IPS DF 6.9 (cell line): ENCODE results near the gene IFIT3.
"Not testable (repeated sequence)": the region's sequence is repeated elsewhere in the genome, so short reads cannot be mapped to it uniquely, and the experiment has no call there.

Source experiments
- DNase-seq: peaks from one replicate; pipeline ENCODE4 v3.0.0-alpha.2; 2013; ENCODE audit warnings: low read depth, low spot score
- H3K27ac ChIP-seq: one replicate; pipeline ENCODE4 v1.5.1; 2013; ENCODE audit warnings: low read length, control low read depth
- H3K27me3 ChIP-seq: 2 replicates; pipeline ENCODE4 v1.6.1; 2013; ENCODE audit warnings: mild to moderate bottlenecking, low read length; ENCODE audit not compliant: control insufficient read depth, insufficient read depth
- H3K36me3 ChIP-seq: 2 replicates; pipeline ENCODE4 v1.6.1; 2013; ENCODE audit warnings: low read length; ENCODE audit not compliant: control insufficient read depth, insufficient read depth
- H3K4me1 ChIP-seq: 2 replicates; pipeline ENCODE4 v1.6.1; 2013; ENCODE audit warnings: low read length; ENCODE audit not compliant: control insufficient read depth, insufficient read depth
- H3K4me3 ChIP-seq: 2 replicates; pipeline ENCODE4 v1.5.1; 2013; ENCODE audit warnings: mild to moderate bottlenecking, low read length
- H3K9me3 ChIP-seq: 2 replicates; pipeline ENCODE4 v1.6.1; 2013; ENCODE audit warnings: low read length, inconsistent platforms; ENCODE audit not compliant: control insufficient read depth, insufficient read depth
- WGBS: extraction: QIAGEN DNeasy Blood & Tissue Kit; methylation state at CpG from one replicate; pipeline ENCODE4 v1.1.7; 2013; ENCODE audit warnings: mixed read lengths, missing lambda C conversion rate; ENCODE audit not compliant: insufficient read length, insufficient coverage; 5-methylcytosine and 5-hydroxymethylcytosine counted together

IFIT3 gene

DNA sequence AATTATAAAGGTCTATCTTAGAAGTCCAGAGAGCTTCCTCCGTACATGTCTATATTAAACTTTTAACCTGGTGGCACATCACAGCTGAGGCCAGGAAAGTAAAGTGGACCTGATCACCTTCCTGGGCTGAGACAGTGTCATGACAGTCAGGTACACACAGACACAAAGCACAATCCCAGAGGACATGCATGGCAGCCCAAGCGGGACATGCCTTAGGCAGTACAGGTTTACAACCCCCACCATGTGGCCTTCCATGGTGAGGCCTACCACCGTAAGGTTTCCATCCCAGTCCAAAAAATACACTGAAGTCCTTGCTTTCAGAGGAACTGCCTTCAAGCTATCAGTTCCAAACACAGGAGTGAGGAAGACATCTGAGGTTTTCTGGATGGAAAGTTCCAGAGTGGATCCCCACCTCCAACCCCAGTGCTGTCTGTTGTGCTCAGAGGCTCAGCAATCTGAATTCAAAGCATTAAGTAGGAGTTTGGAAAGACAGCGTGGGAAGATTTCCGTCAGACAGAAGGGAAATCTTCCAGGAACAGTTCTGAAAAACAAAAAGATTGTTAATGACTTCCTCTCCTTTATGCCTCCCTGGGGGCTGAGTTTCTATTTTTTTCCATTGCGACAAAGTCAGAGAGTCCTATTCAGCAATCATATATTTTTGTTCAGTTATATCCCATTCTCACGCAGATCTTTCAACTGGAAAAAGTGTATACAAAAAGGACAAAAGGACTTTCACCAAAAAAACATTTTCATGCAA is 20.1 kb downstream of the IFIT3 start:
- Histone ChIP-seq H3K27me3 (no peaks in the 10 kb centered on the region), H3K4me1 (peaks cover 5% of the 10 kb centered on the region; the same call in 1 of the 2 replicates), H3K36me3 (no peaks in the 10 kb centered on the region), H3K9me3 (no peaks in the 10 kb centered on the region), H3K27ac (no peak overlapping the region), H3K4me3 (no peak overlapping the region)
- DNase-seq = no peak
- WGBS = no CpG with 5 or more reads among the region's 7 CpGs

DNA sequence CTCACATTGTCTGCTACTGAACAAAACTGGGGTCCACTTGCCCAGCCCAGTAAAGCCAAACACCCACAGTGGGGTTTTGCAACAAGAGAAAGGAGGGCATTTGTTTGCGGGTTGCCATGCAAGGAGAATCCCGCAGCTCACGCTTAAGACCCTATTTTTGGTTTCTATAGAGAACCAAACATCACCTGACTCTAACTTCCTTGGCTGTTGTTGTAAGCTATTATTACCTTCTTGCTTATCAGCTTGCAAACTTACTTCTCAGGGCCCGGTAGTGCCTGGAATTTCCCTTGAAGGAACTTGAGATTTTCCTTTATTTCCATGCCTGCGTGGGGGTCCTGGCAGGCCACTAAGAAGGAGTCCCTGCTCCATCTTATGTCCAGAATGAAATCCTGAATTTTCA is 20.7 kb downstream of the IFIT3 start:
- no peaks in the 10 kb centered on the region for H3K36me3 ChIP-seq
- no peaks in the 10 kb centered on the region for H3K27me3 ChIP-seq
- H3K4me3 ChIP-seq = no peak overlapping the region
- H3K4me1 ChIP-seq = peaks cover 5% of the 10 kb centered on the region; the same call in 1 of the 2 replicates
- DNase-seq = no peak
- H3K9me3 ChIP-seq = no peaks in the 10 kb centered on the region
- no peak overlapping the region for H3K27ac ChIP-seq
- WGBS = no CpG with 5 or more reads among the region's 5 CpGs

DNA sequence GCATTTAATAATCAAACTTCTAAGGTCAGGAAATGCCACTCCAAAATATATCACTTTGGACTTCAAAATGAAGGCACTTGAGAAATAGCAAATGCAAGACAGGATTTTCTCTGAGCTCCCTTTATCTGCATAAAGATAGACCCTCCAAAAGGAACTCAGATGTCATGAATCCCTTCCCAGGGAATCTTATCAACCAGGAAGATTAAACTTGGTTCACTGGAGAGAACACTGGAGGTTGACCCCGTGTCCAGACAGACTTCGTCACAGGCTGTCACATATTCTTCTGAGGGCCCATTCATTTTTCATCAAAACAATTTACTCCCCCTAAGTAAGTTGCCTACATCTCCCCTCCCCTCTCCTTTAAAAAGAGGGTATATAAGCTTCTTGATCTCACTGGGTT is 21.2 kb downstream of the IFIT3 start:
- Histone ChIP-seq H3K4me1 (peaks cover 5% of the 10 kb centered on the region; the same call in 1 of the 2 replicates), H3K27me3 (no peaks in the 10 kb centered on the region), H3K9me3 (no peaks in the 10 kb centered on the region), H3K4me3 (no peak overlapping the region), H3K36me3 (no peaks in the 10 kb centered on the region), H3K27ac (no peak overlapping the region)
- no peak for DNase-seq
- no CpG with 5 or more reads among the region's 2 CpGs for WGBS

DNA sequence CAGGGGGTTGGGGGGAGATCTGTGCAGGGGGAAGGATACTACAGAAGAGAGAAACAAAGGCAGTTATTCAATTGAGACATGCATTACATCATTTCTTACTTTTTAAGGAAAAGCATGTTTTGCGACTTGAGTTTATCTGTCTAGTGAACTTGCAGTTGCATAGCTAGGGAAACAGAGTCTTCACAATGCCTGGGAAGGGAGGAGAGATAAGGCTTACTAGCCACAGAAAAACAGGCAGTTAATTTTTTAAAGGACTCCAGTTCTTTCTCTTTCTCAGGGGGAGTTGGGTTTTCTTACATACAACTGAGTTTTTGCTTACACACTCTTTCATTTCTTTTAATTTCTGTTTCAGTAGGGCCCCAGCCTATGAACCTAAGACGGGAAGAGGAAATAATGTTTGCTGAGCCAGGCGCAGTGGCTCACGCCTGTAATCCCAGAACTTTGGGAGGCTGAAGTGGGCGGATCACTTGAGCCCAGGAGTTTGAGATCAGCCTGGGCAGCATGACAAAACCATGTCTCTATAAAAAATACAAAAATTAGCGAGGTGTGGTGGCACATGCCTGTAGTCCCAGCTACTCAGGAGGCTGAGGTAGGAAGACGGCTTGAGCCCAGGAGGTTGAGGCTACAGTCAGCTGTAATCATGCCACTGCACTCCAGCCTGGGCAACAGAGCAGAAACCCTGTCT is 23.0 kb downstream of the IFIT3 start:
- not testable (repeated sequence) for H3K4me3 ChIP-seq
- no CpG with 5 or more reads among the region's 7 CpGs for WGBS

DNA sequence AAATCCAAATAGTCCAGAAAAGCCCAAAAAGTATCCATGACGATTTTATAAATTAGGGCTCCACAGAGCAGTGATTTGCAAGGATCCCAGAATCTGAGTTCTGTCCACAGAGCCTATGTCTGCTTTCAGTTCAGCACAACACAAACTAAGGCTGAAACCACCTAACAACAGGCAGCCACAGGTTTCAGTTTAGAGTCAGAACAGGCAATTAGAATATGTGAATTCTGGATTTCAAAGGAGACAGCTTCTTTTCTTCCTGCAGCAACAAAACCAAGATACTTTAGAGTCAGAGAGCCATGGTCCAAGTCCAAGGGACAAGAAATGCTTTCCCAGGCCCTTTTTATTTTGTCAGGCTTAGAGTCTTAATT is 23.6 kb downstream of the IFIT3 start:
- no peak for DNase-seq
- H3K4me3 ChIP-seq = no peak overlapping the region
- peaks cover 5% of the 10 kb centered on the region; the same call in 1 of the 2 replicates for H3K4me1 ChIP-seq
- H3K36me3 ChIP-seq = no peaks in the 10 kb centered on the region
- H3K9me3 ChIP-seq = no peaks in the 10 kb centered on the region
- no peaks in the 10 kb centered on the region for H3K27me3 ChIP-seq
- H3K27ac ChIP-seq = no peak overlapping the region
- WGBS = no CpG with 5 or more reads among the region's 1 CpG

More for the DNA sequence above, 23.0 kb downstream of the IFIT3 start:
- H3K9me3 ChIP-seq, DNase-seq, H3K4me1 ChIP-seq, H3K27me3 ChIP-seq, H3K27ac ChIP-seq, H3K36me3 ChIP-seq: not testable (repeated sequence)

DNA sequence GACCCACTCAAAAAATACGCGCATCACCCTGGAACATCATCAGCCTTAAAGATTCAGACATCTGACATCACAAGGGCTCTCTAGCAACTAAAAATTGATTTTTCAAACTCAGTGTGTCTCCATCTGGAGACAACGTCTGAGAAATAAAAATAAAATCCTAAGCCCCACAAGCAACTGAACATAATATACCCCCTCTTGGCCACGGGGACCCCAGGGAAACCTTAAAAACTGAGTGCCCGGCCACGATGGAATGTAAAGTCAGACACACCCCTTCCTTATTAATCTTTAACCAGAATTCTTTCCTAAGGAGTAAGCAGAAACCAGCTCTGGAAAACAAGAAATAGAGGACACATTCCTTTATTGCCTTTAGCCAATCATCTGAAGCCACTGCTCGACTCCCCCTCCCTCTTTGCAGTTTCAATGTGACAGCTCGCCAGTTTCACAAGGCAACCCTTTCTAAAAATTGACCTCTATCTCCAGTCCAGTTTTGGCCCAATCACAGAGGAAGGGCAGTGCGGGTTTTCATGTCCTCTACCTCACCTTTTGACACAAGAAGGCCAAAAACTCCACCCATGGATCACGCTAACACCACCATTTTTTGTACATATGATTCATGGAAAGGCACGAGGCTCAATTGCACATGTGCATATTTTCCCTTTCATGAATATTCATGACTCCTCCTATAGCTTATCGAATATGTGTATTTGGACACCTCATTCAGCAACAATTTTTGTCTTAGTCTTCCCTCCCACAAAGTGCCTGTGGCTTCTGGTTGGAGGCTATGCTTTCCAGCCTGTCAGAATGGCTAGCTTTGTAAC is 24.2 kb downstream of the IFIT3 start:
- no peaks in the 10 kb centered on the region for H3K36me3 ChIP-seq
- peaks cover 5% of the 10 kb centered on the region; the same call in 1 of the 2 replicates for H3K4me1 ChIP-seq
- no peak overlapping the region for H3K27ac ChIP-seq
- no CpG with 5 or more reads among the region's 12 CpGs for WGBS
- H3K27me3 ChIP-seq = no peaks in the 10 kb centered on the region
- no peaks in the 10 kb centered on the region for H3K9me3 ChIP-seq
- H3K4me3 ChIP-seq = no peak overlapping the region
- no peak for DNase-seq

DNA sequence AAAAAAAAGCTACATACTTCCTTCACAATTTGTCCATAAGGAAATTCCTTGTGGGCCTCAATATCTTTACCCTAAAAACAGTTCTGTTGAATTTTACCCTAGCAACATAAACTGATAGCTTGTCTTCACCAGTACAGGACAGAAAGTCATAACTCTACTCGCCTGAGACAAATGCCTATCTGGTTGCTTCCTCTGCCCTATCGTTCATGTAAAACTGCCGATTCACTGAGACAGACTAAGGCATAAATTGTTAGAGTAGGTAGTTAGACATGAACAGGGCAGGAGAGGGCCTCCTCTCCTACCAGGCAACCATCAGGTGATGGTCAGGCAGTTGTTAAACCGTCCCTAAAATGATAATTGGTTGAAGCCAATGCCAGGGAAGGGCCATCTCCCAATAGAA is 25.0 kb downstream of the IFIT3 start:
- H3K27ac ChIP-seq = no peak overlapping the region
- H3K4me1 ChIP-seq = peaks cover 2% of the 10 kb centered on the region; the same call in 1 of the 2 replicates
- no peak overlapping the region for H3K4me3 ChIP-seq
- no CpG with 5 or more reads among the region's 4 CpGs for WGBS
- no peaks in the 10 kb centered on the region for H3K36me3 ChIP-seq
- no peaks in the 10 kb centered on the region for H3K9me3 ChIP-seq
- DNase-seq = no peak
- no peaks in the 10 kb centered on the region for H3K27me3 ChIP-seq

DNA sequence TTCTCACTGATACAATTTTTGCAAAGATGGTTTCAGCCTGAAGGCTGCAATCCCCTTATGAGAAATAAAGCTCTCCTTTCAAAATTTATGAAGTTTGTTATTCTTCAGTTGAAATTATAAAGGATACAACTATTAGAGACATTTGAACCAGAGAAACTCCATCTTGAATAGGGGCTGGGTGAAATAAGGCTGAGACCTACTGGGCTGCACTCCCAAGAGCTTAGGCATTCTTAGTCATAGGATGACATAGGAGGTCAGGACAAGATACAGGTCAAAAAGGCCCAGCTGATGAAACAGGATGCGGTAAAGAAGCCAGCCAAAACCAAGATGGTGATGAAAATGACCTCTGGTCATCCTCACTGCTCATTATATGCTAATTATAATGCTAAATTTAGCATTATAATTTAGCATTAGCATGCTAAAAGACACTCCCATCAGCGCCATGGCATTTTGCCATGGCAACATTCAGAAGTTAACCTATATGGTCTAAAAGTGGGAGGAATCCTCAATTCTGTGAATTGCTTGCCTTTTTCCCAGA is 27.7 kb downstream of the IFIT3 start:
- Histone ChIP-seq H3K4me1 (no peaks in the 10 kb centered on the region; the same call in 1 of the 2 replicates), H3K9me3 (no peaks in the 10 kb centered on the region), H3K4me3 (no peak overlapping the region), H3K36me3 (no peaks in the 10 kb centered on the region), H3K27ac (no peak overlapping the region), H3K27me3 (no peaks in the 10 kb centered on the region)
- WGBS = no CpG with 5 or more reads among the region's 2 CpGs
- DNase-seq = no peak

DNA sequence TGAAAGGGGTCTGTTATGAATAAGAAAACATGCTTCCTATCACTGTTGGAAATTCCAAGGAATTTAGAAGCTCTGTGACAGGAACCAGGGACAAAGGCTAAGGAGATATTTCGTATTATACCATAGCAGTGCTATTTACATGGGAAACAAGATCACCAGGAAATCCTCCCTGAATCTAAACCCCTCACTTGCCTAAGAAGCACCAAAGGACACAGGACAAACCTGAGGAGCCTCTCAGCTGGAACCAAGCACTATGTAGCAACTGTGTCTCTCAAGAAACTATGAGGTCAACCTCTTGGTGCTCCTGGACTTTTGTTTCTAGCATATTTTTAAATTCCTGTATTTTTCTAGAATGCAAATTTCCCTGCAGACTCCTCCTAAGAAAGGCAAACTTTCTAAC is 29.3 kb downstream of the IFIT3 start:
- H3K9me3 ChIP-seq = no peaks in the 10 kb centered on the region
- H3K27me3 ChIP-seq = no peaks in the 10 kb centered on the region
- no CpG with 5 or more reads among the region's 1 CpG for WGBS
- no peaks in the 10 kb centered on the region; the same call in 1 of the 2 replicates for H3K4me1 ChIP-seq
- DNase-seq = no peak
- no peak overlapping the region for H3K4me3 ChIP-seq
- H3K27ac ChIP-seq = no peak overlapping the region
- H3K36me3 ChIP-seq = no peaks in the 10 kb centered on the region

DNA sequence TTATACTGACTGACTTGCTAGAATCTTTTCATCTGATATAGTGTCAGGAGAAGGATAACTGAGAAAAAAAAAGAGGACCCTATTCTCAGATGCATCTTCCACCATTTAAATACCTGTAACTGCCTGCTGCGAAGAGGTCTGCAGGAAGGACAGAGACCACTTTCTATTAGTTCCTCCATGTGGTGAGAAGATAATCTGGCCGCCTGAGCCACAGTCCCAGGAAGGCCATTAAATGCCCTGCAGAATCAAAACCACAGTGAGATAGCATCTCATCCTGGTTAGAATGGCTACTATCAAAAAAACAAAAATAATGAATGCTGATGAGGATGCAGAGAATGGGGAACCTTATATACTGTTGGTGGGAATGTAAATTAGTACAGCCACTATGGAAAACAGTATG is 30.2 kb downstream of the IFIT3 start:
- no peak for DNase-seq
- H3K9me3 ChIP-seq = no peaks in the 10 kb centered on the region
- H3K36me3 ChIP-seq = no peaks in the 10 kb centered on the region
- no peaks in the 10 kb centered on the region; the same call in 1 of the 2 replicates for H3K4me1 ChIP-seq
- no peak overlapping the region for H3K27ac ChIP-seq
- H3K27me3 ChIP-seq = no peaks in the 10 kb centered on the region
- no peak overlapping the region for H3K4me3 ChIP-seq
- WGBS = no CpG with 5 or more reads among the region's 2 CpGs
